ENCODE data around the gene TIMM17A. TPM values are rescaled to one million over a fixed set of nuclear protein-coding genes. Genes with fewer than 3 reads are reported as not detected.

Gene TIMM17A
- total RNA-seq, 1 donor from 2014 or later = 50.8 TPM

GRCh38 chr1:202014060-202014459, 58.8 kb downstream of the TIMM17A start:
- peaks cover 21% of the 10 kb centered on the region for H3K4me1 Mint-ChIP-seq (ENCODE audit: unreplicated experiment)
- no peak for TF ChIP-seq CTCF (IDR thresholded peaks at IDR 0.05)
- no peaks in the 10 kb centered on the region for H3K9me3 Mint-ChIP-seq (ENCODE audit: unreplicated experiment)
- no peaks in the 10 kb centered on the region for H3K36me3 Mint-ChIP-seq (ENCODE audit: unreplicated experiment)
- no peak overlapping the region for H3K4me3 Mint-ChIP-seq (ENCODE audit: unreplicated experiment)
- DNase-seq (ENCODE audit: extremely low spot score, unreplicated experiment) = no peak
- peaks cover 5% of the 10 kb centered on the region for H3K27me3 Mint-ChIP-seq (ENCODE audit: unreplicated experiment)
- no peak overlapping the region for H3K27ac Mint-ChIP-seq (ENCODE audit: unreplicated experiment)

GRCh38 chr1:202014915-202015661, 59.8 kb downstream of the TIMM17A start:
- Mint-ChIP-seq H3K4me1 (ENCODE audit: unreplicated experiment) (peaks cover 17% of the 10 kb centered on the region), H3K4me3 (ENCODE audit: unreplicated experiment) (no peak overlapping the region), H3K9me3 (ENCODE audit: unreplicated experiment) (no peaks in the 10 kb centered on the region), H3K36me3 (ENCODE audit: unreplicated experiment) (no peaks in the 10 kb centered on the region), H3K27ac (ENCODE audit: unreplicated experiment) (no peak overlapping the region), H3K27me3 (ENCODE audit: unreplicated experiment) (peaks cover 5% of the 10 kb centered on the region)
- TF ChIP-seq CTCF (IDR thresholded peaks at IDR 0.05) = no peak
- no peak for DNase-seq (ENCODE audit: extremely low spot score, unreplicated experiment)

GRCh38 chr1:202015662-202015937, 60.3 kb downstream of the TIMM17A start:
- H3K4me1 Mint-ChIP-seq (ENCODE audit: unreplicated experiment) = peaks cover 12% of the 10 kb centered on the region
- H3K36me3 Mint-ChIP-seq (ENCODE audit: unreplicated experiment) = no peaks in the 10 kb centered on the region

GRCh38 chr1:202016022-202016810, 60.9 kb downstream of the TIMM17A start:
- no peaks in the 10 kb centered on the region for H3K9me3 Mint-ChIP-seq (ENCODE audit: unreplicated experiment)
- H3K4me3 Mint-ChIP-seq (ENCODE audit: unreplicated experiment) = no peak overlapping the region
- TF ChIP-seq CTCF (IDR thresholded peaks at IDR 0.05) = no peak
- H3K4me1 Mint-ChIP-seq (ENCODE audit: unreplicated experiment) = peaks cover 10% of the 10 kb centered on the region
- DNase-seq (ENCODE audit: extremely low spot score, unreplicated experiment) = no peak
- no peaks in the 10 kb centered on the region for H3K36me3 Mint-ChIP-seq (ENCODE audit: unreplicated experiment)
- H3K27me3 Mint-ChIP-seq (ENCODE audit: unreplicated experiment) = peaks cover 5% of the 10 kb centered on the region
- H3K27ac Mint-ChIP-seq (ENCODE audit: unreplicated experiment) = no peak overlapping the region

More at GRCh38 chr1:202015662-202015937, 60.3 kb downstream of the TIMM17A start:
- Mint-ChIP-seq H3K9me3 (ENCODE audit: unreplicated experiment) (no peaks in the 10 kb centered on the region), H3K27ac (ENCODE audit: unreplicated experiment) (no peak overlapping the region), H3K4me3 (ENCODE audit: unreplicated experiment) (no peak overlapping the region), H3K27me3 (ENCODE audit: unreplicated experiment) (peaks cover 5% of the 10 kb centered on the region)
- no peak for DNase-seq (ENCODE audit: extremely low spot score, unreplicated experiment)
- TF ChIP-seq CTCF (IDR thresholded peaks at IDR 0.05) = no peak

Data from osteocyte (in vitro differentiated cells).